GM18499 (cell line): ENCODE measurements around the gene RMRP.

Source experiments
- ATAC-seq: cut with Tn5 transposase; IDR thresholded peaks from one replicate; pipeline ENCODE4 v1.9.1; 2021; ENCODE audit warnings: moderate number of reproducible peaks; ENCODE audit not compliant: insufficient read depth, unreplicated experiment

RMRP gene

DNA sequence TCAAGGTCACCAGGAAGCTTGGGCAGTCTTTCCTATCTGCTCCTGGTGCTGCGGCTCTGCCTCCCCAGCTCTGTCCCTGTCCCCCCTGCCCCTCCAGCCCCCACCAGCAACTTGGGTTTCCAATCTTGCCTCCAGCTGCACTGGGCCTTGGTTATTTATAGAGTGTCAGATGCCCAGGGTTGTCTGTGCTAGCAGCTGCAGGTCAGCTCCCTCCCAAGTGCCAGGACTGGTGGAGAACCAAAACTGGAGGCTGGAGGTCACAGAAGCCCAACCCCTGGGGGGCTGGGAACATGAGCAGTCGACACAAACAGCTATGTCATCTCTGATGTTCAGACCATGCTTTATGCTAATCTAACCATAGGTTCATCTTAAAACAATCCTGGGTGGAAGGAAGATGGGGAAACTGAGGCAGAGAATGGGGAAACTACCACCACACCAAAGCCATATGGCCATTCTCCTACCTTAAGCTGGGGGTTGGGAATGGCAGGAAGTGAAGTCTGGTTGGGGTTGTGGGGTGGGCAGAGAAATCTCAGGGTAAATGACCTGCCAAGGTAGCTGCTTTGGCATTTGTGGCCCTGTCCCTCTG, 30.2 kb upstream of the RMRP start:
- ATAC-seq: no peak

DNA sequence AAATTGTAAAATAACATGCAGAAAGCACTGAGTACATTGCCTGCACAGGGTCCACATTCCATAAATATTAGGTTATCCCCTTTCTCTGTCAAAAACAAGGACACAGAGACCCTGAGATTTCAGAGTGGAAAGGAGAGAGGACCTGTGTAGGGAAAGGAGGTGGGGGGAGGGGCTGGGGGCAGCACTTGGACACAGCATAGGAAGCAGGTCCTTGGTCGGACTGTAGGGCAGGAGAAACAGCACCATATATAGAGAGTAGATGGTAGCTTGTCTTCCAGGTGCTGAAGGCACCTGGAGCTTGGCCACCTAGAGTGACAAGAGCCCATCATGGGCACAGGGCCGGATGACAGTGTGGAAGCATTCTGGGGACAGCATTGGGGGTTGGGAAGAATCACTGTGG, 29.5 kb upstream of the RMRP start:
- ATAC-seq: no peak

DNA sequence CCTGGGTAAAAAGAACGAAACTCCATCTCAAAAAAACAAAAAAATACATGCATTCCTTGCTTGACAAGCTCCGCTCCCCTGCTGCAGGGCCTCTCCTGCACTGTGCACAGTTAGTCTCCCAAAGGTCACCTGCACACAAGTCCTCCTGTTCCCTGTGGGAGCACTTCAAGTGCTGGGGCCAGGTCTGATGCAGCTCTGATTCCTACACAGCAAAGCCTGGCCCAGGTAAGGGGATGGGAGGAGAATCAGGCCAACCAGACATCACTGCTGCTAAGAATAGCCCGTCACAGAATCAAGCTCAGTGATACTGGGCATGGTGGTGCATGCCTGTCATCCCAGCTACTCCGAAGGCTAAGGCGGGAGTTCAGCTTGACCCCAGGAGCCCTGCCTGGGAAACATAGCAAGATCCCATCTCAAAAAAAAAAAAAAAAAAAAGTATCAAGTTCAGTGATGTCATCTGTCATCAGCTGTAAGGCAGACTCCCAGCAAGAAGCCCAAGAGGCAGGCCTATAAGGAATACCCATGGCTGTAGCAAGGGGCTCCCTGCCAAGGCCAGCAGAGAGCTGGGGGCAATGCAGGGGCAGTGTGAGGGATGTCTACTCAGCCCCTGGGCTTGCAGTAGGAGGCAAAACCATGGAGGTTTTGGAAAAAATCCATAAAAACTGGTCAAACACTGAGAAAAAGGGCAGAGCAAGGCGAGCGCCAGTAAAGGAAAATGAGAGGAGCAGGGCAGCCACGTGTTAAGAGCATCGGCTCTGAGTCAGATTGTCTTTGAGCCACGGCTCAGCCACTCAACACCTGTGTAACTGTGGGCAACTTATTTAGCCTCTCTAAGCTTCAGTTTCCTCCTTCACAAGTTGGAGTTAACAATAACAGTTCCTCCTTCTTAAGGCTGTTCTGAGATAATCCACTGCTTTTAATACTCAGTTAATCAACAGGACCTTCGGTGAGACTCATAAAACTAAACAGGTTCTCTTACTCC, 28.7 kb upstream of the RMRP start:
- ATAC-seq: no peak

DNA sequence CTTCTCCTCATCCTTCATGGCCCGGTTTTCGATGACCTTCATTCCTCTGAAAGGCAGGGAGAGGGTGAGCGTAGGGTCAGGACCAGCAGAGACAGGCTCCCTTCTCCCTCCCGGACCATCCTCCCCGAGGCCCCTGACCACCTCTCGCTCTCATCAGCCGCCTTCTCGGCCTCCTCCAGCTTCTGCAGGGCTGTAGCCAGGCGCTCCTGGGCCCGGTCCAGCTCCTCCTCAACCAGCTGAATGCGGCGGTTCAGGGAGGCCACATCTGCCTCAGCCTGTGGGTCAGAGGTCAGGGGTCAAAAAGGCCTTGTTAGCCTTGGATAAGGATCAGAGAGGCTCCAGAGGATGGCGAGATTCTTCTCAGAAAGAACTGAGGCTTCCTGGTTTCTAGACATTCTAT, 27.7 kb upstream of the RMRP start:
- no peak for ATAC-seq

DNA sequence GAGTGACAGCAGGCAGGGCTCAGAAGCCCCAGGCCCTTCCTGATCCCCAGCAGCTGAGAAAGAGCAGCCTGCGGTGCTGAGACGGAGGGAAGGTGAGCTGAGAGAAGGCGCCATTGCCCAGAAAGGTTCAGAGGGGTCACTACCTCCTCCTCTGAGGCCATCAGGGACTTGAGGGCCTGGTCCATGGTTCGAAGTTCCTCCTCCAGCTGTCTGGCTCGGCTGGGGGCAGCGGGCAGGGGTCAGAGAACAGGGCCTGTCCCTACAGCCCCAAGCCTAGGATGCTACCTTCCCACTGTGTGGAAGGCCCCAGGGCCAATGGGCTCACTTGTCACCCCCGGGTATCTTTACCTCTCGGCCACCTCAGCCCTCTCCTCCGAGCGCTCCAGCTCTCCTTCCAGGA, 27.1 kb upstream of the RMRP start:
- no peak for ATAC-seq

DNA sequence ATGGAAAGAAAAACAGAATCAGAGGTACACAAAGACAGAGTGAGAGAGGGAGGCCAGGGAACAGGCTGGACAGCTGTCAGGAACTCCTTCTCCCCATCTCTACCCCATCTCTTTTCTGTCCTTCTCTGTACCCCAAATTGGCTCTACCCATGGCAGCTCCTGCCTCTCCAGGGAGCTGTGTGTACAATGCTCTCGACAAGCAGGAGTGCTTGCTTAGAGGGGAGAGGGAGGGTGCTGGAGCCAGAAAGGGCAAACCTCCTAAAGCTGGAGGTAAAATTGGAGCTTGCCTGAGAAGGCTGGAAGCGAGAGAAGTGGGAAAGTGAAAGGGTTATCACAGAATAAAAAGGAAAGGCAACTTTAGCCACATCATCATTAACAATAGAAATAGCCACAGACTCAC, 25.5 kb upstream of the RMRP start:
- ATAC-seq: no peak

DNA sequence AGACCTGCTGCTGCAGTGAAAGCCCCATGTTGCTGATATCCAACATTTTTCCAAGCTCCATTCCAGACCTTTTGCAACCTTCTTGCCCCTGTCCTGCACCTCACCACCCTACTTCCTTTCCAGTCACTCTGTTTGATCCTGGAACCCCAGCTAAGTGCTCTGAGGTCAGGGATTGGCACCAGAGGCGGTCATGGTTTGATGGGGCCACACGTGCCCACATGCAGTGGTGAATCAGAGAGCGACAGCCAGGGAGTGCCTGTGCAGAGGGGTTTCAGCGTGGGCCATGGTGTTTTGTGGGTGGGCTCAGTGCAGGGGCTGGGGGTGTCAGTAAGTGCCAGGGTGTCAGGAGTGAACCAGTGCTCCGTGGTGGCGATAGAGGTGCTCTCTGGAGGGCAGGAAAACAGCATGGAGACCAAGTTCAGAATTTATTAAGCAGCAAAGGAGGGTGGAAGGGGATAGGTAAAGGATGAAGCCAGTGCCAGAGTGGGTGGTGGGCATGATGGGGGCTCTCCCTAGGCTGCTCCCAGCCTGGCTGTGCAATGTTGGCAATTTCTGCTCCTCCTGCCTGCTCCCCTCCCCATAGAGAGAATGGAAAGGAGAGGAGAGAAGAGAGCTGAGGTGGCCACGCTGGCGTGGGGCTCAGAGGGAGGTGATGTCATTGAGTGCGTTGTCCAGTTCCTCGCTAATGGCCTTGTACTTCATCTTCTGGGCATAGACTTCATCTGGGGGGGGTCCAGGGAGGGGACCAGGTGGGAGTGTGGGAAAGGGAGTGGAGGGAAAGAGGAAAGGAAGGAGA, 24.9 kb upstream of the RMRP start:
- no peak for ATAC-seq

DNA sequence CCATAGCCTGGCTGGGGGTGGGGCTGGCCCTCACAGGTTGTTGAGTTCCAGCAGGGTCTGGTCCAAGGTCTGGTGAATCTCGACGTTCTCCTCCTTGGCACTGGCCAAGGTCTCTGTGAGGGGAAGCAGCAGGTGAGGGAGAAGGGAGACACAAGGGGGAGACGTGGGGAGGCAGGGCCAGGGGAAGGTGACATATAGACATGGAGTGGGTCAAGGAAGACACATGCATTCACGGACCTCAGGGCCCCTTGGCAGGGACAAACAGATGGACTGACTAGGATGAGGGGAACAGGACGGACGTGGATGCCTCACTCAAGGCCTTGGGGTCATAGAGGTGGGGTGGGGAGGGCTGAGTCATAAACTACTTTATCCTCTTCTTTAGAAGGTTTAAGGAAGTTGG, 24.2 kb upstream of the RMRP start:
- no peak for ATAC-seq

DNA sequence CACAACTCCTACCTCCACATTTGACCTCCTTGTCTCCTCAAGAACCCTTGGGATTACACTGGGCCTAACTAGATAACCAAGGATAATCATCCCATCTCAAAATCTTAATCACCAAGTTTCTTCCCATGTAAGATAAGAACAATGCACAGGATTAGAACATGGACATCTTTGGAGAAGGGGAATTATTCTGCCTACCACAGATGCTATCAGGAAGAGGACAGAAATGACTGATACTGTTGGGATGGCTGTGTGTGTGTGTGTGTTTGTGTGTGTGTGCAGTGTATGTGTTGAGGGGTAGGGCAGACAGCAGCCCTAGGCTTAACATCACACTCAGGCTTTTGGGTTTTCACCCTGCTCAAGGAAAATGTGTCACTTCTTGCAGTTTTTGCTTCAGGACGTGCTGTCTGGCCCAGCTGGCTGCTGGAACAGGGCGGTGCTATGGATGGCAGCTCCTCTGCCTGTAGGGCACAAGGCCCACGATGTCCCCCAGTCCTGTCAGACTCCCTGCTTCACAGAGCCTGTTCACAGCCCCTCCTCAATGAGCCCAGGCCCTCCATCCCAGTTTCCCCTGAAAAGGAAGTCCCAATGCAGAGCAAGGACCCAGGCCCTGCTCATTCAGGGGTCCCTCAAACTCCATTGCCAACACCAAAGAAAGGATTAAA, 23.7 kb upstream of the RMRP start:
- no peak for ATAC-seq

DNA sequence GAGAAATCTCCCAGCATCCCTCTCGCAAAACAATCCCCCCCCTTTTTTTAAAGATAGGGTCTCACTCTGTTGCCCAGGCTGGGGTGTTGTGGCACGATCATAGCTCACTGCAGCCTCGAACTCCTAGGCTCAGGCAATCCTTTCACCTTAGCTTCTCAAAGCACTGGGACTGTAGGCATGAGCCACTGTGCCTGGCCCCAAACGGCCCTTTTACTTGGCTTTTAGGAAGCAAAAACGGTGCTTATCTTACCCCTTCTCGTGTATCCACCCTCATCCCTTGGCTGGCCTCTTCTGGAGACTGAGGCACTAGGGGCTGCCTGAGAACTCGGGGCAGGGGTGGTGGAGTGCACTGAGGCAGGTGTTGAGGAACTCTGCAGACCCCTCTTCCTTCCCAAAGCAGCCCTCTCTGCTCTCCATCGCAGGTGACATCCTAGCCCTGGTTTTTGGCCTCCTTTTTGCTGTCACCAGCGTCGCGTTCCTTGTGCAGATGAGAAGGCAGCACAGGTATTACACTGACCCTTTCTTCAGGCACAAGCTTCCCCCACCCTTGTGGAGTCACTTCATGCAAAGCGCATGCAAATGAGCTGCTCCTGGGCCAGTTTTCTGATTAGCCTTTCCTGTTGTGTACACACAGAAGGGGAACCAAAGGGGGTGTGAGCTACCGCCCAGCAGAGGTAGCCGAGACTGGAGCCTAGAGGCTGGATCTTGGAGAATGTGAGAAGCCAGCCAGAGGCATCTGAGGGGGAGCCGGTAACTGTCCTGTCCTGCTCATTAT, 22.7 kb upstream of the RMRP start:
- ATAC-seq: no peak

DNA sequence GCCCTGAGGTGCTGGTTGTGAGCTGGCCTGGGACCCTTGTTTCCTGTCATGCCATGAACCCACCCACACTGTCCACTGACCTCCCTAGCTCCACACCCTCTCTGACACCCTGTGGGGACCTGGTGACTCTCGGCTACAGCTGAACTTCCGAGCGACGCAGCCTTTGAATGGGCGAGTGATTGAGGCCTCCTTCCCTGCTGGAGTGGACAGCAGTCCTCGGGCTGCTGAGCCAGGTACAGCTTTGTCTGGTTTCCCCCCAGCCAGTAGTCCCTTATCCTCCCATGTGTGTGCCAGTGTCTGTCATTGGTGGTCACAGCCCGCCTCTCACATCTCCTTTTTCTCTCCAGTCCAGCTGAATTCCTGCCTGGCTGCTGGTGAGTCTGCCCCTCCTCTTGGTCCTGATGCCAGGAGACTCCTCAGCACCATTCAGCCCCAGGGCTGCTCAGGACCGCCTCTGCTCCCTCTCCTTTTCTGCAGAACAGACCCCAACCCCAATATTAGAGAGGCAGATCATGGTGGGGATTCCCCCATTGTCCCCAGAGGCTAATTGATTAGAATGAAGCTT, 22.0 kb upstream of the RMRP start:
- no peak for ATAC-seq

DNA sequence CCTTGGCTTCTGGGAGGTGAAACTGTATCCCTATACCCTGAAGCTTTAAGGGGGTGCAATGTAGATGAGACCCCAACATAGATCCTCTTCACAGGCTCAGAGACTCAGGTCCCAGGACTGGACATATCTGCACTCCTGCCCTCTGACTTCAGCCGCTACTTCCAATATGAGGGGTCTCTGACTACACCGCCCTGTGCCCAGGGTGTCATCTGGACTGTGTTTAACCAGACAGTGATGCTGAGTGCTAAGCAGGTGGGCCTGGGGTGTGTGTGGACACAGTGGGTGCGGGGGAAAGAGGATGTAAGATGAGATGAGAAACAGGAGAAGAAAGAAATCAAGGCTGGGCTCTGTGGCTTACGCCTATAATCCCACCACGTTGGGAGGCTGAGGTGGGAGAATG, 21.3 kb upstream of the RMRP start:
- no peak for ATAC-seq

DNA sequence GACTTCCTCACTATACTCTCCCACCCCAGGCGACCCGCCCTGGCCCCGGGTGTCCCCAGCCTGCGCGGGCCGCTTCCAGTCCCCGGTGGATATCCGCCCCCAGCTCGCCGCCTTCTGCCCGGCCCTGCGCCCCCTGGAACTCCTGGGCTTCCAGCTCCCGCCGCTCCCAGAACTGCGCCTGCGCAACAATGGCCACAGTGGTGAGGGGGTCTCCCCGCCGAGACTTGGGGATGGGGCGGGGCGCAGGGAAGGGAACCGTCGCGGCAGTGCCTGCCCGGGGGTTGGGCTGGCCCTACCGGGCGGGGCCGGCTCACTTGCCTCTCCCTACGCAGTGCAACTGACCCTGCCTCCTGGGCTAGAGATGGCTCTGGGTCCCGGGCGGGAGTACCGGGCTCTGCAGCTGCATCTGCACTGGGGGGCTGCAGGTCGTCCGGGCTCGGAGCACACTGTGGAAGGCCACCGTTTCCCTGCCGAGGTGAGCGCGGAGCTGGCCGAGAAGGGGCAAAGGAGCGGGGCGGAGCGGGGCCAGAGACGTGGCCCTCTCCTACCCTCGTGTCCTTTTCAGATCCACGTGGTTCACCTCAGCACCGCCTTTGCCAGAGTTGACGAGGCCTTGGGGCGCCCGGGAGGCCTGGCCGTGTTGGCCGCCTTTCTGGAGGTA, 18.0 kb upstream of the RMRP start:
- ATAC-seq: no peak

DNA sequence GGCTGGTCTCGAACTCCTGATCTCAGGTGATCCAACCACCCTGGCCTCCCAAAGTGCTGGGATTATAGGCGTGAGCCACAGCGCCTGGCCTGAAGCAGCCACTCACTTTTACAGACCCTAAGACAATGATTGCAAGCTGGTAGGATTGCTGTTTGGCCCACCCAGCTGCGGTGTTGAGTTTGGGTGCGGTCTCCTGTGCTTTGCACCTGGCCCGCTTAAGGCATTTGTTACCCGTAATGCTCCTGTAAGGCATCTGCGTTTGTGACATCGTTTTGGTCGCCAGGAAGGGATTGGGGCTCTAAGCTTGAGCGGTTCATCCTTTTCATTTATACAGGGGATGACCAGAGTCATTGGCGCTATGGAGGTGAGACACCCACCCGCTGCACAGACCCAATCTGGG, 17.4 kb upstream of the RMRP start:
- ATAC-seq: no peak

DNA sequence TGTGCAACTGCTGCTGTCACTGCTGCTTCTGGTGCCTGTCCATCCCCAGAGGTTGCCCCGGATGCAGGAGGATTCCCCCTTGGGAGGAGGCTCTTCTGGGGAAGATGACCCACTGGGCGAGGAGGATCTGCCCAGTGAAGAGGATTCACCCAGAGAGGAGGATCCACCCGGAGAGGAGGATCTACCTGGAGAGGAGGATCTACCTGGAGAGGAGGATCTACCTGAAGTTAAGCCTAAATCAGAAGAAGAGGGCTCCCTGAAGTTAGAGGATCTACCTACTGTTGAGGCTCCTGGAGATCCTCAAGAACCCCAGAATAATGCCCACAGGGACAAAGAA, 16.2 kb upstream of the RMRP start:
- ATAC-seq: no peak

DNA sequence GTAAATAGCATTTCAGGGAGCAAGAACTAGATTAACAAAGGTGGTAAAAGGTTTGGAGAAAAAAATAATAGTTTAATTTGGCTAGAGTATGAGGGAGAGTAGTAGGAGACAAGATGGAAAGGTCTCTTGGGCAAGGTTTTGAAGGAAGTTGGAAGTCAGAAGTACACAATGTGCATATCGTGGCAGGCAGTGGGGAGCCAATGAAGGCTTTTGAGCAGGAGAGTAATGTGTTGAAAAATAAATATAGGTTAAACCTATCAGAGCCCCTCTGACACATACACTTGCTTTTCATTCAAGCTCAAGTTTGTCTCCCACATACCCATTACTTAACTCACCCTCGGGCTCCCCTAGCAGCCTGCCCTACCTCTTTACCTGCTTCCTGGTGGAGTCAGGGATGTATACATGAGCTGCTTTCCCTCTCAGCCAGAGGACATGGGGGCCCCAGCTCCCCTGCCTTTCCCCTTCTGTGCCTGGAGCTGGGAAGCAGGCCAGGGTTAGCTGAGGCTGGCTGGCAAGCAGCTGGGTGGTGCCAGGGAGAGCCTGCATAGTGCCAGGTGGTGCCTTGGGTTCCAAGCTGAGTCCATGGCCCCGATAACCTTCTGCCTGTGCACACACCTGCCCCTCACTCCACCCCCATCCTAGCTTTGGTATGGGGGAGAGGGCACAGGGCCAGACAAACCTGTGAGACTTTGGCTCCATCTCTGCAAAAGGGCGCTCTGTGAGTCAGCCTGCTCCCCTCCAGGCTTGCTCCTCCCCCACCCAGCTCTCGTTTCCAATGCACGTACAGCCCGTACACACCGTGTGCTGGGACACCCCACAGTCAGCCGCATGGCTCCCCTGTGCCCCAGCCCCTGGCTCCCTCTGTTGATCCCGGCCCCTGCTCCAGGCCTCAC, 15.6 kb upstream of the RMRP start, which contains the start of gene CA9:
Gene CA9 (plus strand): TSS at position 797 of the 893 bp plus-strand sequence. CDS start 32 bp downstream, at position 829.
- no peak for ATAC-seq

DNA sequence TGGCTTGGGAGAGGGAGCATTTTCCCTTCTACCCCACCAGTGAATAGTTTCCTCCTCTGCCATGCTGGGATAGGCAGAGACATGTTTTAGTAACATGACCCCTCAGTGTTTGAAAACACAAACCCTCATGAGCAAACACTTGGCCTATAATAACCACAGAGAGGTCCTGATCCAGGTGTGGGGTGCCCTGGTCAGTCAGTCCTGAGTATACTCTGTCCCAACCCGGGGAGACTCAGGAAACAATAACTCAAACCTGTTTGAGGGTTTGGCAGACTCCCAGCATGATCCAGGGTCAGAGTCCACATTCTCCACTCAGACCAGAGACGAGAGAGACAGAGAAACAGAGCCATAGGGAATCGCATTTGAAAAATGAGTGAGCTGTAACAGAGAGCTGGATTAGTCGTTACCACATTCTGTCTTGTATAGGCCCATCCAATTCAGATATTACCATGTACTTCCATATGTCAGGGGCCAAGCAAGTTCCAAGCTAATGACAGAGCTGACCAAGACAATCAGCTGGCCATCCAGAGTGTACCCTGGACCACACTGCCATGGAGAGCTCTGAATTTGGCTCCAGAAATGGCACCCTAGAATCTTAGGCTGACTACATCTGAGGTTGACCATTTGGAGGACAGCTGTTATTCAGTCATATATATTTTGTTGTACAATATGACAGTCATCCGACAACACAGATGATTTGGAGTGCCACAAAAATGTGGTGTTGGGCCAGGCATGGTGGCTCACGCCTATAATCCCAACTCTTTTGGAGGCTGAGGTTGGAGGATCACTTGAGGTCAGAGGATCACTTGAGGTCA, 11.7 kb upstream of the RMRP start:
- no peak for ATAC-seq
